ENCODE results near the gene PARVA. TPM values are rescaled to one million over a fixed set of nuclear protein-coding genes. Genes with fewer than 3 reads are reported as not detected.

The PARVA gene
- polyA plus RNA-seq, 3 donors: 106 to 110 (median 108) TPM

DNA sequence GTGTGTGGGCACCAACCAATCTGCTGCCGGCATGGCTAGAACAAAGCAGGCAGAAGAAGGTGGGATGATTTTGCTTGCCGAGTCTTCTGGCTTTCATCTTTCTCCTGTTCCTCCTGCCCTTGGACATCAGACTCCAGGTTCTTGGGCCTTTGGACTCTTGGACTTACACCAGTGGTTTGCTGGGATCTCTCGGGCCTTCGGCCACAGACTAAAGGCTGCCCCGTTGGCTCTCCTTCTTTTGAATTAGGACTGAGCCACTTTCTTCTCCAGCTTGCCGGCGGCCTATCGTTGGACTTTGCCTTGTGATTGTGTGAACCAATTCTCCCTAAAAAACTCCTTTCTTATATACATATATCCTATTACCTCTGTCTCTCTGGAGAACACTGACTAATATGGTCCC, 168.8 kb downstream of the PARVA start:
- no peak for DNase-seq

DNA sequence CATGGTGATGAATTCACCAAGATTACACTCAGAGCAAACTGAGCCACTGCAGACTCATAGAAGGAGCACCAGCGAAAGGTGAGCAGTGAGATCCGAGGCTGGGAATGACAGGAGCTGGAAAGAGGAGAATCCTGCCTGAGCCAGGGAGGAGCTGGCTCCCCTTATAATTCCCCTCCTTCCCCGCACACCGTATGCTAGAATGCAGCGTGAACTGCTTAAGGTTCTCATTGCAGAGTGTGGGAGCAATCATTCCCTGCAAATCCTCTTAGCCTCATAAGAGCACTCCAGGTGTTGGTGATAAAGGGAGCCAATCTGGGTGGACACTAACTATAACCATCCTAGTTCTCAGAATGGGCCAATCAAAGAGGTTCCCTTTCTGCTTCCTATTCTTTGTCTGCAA, 169.3 kb downstream of the PARVA start:
- no peak for DNase-seq

DNA sequence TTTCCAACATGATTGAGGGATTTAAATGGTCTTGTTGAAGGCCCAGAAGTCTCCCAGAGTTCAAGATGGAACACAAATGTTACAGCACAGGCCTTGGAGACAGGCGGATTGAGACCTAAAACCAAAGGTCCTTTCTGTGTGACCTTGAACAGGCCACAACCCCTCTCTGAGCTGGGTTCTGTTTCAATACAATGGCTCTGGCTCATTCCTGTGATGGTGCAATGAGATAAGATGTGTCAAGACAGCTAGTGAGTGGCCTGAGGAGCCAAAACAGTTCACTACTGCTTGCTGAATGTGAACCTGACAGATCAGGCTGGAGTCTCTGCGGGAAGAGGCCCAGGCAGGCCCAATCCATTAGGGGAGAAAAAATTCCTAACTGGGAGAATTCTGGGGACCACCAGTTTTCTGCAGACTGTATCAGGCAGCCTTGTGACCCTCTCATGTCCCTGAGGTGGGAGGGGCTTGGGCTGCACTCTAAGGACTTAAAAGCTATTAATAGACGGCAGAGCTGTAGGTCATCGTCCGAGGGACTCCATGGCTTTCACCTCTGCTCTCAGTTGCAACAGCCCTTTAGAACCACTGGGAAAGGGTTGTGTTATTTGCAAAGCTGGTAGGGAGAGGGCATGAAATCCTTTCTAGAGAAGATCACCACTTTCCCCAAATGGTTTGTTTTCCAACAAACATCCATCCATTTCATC, 170.7 kb downstream of the PARVA start:
- no peak for DNase-seq

DNA sequence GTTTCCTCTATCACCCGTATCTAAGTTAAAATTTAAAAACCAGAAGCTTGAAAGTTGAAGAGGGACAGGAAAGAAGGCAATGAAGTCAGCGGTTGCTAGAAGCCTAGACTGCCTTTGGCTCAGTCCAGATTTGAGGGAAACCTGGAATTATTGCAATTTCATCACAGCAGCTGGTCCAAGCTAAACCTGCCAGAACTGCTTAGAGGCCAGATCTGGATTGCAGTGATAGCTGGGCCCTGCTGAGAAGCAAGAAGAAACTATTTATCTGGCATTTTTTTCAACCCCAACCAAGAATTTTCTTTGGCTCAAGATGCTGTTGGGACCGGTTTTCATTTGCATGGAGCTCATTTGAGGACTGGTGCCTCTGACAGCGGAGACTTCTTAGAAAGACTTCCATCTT, 175.3 kb downstream of the PARVA start:
- DNase-seq: no peak

DNA sequence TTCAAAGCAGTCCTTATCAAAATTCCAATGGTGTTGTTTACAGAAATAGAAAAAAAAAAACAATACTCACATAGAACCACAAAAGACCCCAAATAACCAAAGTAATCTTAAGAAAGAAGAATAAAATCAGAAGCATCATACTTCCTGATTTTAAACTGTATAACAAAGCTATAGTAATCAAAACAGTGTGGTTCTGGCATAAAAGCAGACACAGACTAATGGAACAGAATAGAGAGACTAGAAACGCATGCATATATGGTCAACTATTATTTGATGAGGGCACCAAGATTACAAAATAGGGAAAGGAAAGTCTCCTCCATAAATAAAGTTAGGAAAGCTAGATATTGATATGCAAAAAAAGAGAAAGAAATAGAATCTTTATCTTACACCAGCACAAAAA, 176.8 kb downstream of the PARVA start:
- no peak for DNase-seq

DNA sequence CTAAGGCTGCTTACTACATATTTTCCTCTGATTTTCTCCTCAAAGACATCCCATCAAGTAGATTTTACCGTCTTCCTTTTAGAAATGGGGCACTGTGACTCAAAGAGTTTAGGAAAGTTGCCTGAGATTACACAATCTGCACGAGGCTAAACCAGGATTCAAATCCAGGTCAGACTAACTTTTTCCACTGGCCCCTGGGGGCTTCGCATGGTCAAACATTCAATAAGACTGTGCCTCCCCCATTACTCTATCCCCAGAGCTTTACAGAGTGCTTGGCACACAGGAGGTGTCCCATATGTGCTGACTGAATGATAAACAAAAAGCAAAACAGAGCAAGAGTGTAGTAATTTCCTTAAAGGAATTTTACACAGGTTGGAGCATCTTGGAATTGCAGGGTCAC, 178.8 kb downstream of the PARVA start:
- no peak for DNase-seq

DNA sequence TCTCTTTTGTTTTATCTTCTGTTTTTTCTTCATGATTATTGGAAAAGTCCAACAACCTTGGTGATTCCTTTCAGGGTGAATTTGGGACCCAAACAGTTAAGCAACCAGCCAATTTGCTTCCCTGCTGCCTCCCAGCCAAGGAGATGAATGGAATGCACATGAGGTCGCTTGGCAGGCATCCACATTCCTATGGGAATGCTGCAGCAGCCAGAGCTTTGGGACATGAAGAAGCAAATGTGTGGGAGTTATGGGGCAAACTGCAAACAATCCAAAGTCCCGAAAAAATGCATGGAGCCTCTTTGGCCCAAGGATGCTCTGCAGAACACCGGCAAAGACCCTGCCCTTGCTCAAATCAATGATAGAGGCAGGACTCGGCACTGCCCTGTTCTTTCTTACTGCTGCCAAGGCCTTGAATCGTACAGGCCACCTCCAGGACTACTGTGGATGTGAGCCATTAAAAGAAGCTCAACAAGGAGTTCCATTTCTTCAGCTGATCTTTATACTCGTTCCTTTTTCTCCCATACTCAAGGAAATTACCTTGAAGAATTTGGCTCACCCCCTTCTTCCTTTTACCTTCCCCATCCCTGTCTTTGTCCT, 179.5 kb downstream of the PARVA start:
- DNase-seq: peak; percentile 86

DNA sequence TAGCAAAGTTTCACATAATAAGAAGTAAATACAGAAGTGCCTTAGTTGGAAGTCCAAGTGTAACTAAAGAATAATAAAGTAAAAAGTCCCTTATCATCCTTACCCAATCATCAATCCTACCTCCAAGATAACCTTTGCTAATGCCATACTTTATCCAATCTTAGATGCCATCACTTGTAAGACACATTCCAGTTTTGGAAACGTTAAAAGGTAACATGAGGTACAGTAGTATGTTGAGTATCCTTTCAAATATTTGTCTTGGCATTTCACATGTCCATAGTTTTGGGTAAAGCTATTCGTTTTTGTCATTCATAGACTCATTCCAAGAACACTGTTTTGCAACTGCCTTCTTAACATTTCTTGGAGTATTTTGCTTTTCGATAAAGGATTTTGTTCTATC, 181.6 kb downstream of the PARVA start:
- DNase-seq: no peak

DNA sequence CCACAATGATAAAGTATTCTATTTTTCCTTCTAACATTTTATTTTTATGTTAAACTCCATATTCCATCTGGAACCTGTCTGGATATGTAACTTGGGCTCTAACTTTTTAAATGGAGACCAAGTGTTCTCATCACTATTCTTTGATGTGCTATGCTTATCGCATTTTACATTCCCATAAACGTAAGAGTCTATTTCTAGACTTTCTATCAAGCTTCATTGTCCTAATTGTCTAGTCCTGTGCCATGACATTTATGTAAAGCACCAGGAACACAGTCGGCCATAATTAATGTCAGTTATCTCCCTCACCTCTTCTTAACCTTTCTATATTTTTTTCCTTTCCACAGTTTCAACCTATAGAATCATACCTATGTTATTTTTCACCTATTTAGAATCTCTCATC, 183.0 kb downstream of the PARVA start:
- no peak for DNase-seq

DNA sequence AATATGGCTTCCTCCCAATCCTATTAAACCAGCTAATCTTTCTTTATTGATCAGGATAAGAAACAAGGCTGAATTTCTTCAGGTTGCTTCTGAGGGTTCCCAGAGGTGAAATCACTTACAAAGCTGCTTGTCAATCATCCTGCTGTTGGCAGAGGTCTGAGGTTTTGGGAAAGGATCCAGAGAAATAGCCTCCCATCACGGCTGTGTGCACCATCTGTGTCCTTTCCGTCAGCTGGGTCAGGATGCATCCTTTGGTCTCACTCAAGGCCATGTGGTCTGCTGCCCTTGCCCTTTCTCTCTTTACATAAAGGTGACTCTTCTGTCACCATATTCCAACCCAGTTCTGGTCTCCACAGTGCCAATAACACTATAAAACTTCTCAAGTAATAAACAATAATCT, 183.5 kb downstream of the PARVA start:
- DNase-seq: no peak

DNA sequence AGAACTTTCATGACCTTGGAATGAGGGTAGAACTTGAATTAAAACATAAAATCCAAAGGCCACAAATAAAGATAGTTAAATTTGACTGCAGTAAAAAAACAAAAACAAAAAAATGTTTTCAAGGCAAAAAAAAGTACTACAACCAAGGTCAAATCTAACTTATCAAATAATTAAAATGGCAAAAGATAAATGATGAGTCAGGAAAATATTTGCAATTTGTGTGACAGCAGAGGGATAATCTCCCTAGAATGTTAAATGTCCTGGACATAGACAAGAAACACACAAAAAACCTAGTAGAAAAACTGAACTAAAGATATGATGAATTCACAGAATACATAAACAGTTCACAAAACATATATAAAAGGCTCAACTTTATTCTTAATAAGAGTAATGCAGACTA, 186.6 kb downstream of the PARVA start:
- DNase-seq: no peak

DNA sequence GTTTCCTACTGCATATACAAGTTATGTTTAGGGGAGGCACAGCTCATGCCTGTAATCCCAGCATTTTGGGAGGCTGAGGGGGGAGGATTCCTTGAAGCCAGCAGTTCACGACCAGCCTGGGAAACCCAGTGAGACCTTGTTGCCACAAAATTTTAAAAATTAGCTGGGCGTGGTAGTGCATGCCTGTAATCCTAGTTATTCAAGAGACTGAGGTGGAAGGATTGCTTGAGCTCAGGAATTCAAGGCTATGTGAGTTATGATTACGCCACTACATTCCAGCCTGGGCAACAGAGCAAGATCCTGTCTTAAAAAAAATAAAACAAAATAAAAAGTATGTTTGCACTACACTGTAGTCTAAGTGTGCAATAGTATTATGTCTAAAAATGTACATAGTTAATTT, 188.0 kb downstream of the PARVA start:
- DNase-seq: no peak

DNA sequence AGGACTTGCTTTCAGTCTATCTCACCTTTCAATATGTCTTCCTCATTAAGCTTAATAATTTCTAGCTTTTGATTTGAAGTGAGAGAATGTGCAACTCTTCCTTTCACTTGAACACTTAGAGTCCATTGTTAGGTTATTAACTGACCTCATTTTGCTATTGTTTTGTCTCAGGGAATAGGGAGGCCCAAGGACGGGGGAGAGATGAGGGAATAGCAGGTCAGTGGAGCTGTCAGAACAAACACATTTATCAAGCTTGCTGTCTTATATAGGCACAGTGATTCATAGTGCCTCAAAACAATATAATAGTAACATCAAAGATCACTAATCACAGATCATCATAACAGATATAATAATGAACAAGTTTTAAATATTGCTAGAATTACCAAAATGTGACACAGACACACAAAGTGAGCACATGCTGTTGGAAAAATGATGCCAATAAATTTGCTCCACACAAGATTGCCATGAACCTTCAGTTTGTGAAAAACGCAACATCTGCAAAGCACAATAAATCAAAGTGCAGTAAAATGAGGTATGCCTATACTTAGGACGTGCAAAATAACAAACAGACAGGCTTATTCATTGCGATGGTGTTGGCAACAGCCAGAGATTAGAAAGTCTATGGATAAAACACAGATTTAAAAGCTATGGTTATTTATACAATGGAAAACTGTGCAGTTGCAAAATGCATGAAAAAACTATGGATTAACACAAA, 190.5 kb downstream of the PARVA start:
- DNase-seq: no peak

DNA sequence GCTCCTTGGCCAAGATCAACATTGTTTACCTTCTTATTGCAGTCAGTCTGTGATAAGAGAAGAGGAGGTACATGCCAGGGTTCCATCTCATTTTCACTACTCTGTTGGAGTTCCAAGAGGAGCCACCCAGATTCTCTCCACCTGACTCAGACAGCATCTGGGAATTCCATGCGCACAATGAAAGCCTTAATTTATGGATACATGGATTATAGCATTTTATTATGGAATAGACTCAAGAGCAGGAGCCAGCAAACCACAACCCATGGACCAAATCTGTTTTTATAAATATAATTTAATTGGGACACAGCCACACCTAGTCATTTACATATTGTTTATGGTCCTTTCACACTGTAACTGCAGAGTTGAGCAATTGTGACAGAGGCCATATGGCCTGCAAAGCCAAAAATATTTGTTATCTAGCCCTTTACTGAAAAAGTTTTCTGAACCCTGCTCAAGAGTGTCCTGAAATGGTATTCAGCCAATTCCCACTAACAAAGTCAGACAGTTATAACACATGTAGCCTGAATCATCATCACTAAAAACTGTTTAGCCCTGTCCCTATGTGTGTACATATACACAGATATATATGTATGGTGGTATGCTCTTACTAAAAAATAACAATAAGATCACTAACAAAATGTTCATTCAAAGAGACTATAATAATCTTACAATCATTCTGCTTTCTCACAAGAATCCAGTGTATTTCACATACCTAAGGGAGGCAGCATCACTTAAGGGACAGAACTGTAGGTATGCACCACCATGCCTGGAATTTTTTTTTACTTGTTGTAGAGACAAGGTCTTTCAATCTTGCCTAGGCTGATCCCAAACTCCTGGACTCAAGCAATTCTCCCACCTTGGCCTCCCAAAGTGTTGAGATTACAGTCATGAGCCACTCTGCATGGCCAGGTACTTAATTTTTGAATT, 192.4 kb downstream of the PARVA start:
- no peak for DNase-seq

DNA sequence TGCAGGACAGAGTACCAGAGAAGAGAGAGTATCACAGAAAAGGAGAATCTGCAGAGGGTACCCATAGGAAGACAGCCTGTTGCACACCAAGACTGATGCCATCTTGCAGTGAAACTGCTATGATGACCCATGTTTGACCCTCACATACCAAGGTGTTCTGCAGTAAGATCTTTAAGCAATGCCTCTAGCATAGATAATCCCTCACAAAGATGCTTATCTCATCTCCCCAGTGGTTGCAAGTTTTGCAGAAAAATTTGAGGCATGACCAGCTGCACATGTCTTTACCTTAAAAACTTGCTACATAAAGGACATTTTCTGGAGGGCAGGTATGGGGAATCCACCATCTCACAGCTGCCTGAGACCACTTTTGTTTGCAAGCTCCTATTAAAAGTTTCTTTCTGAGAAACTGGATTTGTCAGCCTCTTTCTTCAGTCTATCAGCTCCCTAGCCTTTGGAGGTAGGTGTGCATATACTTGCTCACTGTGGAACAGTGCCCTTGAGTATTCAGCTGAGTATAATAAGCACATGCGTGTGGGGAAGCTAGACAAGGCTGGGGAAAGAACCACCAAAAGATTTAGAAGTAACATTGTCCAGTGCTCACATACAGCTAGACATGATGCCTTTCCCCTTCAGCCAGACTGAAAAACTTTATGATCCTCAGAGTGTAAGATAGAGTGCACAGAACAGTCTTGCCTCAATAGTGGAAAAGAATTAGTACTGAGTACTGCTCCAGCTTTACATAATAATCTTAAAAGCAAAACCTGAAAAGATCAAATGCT, 196.5 kb downstream of the PARVA start:
- no peak for DNase-seq

DNA sequence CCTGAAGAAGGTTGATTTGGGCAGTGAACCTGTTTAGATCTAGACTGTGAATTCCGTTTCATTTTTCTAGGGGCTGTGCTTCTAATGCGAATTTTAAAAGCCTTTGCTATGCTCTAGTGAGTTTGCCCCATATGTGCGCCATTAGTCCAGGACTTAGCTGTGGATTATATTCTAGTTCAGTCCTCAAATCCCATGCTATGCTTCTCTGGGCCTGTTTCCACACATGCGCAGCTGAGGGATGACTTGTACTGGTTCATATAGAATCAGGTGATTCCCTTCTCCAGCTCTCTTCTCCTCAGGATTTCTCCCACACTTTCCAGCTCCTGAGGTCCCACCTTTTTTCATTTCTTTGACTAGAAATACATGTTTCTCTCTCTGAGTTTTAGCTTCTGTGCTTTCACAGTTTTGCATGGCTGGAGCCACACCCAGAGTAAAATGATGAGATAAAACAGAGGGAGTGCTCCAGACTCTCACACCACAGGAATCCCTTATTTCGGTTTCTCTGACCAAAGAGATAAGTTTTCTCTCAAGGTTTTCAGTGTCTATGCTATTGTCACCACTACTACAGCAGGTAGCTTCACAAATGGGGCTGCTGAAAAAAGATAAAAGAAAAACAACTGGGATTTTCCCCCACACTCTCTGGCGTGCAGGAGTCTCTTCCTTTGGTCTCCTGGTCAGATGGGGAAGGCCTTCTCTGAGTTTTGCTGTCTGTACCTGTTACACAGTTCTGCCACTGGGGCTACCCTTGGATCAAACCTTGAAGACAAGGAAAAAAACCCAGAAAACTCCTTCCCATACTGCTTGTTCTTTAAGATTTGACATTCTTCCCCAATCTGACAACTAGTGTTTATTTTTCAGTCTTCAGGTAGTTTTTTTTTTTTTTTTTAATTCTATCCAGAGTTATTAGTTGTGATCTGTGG, 200.6 kb downstream of the PARVA start:
- DNase-seq: no peak

DNA sequence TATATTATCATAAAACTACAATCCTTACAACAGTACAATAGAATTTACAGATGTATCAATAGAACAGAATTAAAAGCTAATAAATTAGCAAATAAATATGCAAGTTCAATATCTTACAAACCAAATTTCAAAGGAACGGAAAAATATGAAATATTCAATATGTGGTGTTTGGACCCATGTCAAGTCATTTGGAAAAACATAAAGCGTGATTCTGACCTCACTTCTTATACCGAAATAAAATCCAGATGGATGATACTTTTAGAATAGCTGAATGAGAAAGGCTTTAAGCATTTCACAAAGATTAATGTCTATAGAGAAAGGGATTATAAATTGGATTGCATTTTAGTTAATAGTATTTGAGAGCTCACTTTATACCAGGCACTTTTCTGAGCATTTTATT, 204.0 kb downstream of the PARVA start:
- DNase-seq: no peak

DNA sequence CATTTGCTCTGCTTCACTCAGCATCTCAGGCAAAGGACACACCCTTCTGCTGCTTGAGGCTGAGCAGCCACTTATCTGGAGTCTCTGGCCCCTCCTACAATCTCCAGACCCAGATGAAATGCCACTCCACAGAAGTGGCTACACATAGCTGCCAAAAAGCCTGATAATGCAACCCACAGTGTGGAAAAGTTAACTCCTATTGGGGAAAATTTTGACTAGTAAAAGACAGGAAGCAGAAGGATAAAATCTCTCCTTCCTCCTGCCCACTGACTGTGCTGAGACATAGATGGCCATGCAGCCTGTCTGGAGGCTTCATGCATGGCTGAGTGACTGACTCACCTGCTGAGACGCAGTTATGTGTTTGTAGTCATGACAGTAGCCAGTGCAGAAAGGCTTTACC, 204.6 kb downstream of the PARVA start:
- peak; percentile 48 for DNase-seq

Data from renal pelvis (tissue), 4 donors.